ENCODE measurements around the gene HOXB3.

The HOXB3 gene

DNA sequence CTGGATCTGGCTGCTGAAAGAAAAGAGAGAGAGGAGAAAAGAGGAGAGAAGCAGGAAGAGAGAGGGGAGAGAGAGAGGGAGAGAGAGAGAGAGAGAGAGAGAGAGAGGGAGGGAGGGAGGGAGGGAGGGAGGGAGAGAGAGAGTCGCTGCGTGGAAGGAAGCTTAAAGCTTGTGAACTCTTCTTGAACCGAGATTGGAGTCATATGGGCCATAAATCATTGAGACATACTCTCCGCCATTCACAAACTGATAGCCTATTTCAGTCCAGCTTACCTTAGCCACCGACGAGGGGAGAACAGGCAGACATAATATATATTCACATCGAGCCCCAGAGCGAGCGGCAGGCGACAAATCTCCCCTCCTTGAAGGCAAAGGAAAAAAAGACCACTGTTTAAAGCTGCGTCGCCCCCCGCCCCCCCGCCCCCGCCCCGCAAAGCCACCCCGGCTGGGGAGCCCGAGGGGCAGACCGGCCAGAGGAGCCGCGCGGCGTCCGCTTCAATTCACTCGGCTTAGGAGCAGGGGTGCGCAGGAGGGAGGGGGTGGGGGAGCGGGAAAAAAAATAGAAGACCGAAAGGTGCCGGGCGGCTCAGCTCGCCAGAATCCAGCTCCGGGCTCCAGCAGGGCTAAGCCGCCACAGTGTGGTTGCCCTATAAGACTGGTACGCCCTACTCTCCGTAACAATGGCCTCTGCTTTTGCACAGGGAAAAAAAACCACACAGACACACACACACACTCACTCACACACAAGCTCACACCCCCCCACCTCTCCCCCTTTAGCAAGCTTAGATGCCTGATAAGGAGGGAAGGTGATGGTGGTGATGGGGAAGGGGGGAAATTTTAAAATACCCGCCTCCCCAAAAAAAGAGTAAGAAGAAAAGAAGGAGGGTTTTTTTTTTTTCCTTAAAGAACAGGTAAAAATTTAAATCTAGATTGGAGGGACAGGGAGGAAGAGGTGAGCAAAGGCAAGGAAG, 34.5 kb downstream of the HOXB3 start (continued):
- 0 out of 2 replicates have a peak, but pooled peaks have one; percentile 28 for TF ChIP-seq ZNF692 (tag by site-specific recombination; IDR thresholded peaks at IDR 0.05)
- peak; percentile 56 for TF ChIP-seq SP7 (tag by site-specific recombination; IDR thresholded peaks at IDR 0.05)
- TF ChIP-seq, protein P1, sequence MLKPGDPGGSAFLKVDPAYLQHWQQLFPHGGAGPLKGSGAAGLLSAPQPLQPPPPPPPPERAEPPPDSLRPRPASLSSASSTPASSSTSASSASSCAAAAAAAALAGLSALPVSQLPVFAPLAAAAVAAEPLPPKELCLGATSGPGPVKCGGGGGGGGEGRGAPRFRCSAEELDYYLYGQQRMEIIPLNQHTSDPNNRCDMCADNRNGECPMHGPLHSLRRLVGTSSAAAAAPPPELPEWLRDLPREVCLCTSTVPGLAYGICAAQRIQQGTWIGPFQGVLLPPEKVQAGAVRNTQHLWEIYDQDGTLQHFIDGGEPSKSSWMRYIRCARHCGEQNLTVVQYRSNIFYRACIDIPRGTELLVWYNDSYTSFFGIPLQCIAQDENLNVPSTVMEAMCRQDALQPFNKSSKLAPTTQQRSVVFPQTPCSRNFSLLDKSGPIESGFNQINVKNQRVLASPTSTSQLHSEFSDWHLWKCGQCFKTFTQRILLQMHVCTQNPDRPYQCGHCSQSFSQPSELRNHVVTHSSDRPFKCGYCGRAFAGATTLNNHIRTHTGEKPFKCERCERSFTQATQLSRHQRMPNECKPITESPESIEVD (tag by site-specific recombination; IDR thresholded peaks at IDR 0.05): 0 out of 2 replicates have a peak, but pooled peaks have one; percentile 25
- TF ChIP-seq, protein P2, sequence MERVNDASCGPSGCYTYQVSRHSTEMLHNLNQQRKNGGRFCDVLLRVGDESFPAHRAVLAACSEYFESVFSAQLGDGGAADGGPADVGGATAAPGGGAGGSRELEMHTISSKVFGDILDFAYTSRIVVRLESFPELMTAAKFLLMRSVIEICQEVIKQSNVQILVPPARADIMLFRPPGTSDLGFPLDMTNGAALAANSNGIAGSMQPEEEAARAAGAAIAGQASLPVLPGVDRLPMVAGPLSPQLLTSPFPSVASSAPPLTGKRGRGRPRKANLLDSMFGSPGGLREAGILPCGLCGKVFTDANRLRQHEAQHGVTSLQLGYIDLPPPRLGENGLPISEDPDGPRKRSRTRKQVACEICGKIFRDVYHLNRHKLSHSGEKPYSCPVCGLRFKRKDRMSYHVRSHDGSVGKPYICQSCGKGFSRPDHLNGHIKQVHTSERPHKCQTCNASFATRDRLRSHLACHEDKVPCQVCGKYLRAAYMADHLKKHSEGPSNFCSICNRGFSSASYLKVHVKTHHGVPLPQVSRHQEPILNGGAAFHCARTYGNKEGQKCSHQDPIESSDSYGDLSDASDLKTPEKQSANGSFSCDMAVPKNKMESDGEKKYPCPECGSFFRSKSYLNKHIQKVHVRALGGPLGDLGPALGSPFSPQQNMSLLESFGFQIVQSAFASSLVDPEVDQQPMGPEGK (tag by site-specific recombination; IDR thresholded peaks at IDR 0.05): peak; percentile 13
- TF ChIP-seq BCL11B (tag by site-specific recombination; IDR thresholded peaks at IDR 0.05; ENCODE audit: low read depth): peak; percentile 35; the same call in 1 of the 2 replicates
- TF ChIP-seq SP2 (tag by site-specific recombination; IDR thresholded peaks at IDR 0.05): peak; percentile 30; the same call in 1 of the 2 replicates
- TF ChIP-seq ZNF701 (tag by site-specific recombination; IDR thresholded peaks at IDR 0.05): no peak
- TF ChIP-seq ZNF843 (tag by site-specific recombination; IDR thresholded peaks at IDR 0.05): peak; percentile 54; the same call in 1 of the 2 replicates
- TF ChIP-seq REST (tag by site-specific recombination; IDR thresholded peaks at IDR 0.05): no peak
- no peak for TF ChIP-seq ZNF785 (tag by site-specific recombination; IDR thresholded peaks at IDR 0.05)
- TF ChIP-seq, protein P3, sequence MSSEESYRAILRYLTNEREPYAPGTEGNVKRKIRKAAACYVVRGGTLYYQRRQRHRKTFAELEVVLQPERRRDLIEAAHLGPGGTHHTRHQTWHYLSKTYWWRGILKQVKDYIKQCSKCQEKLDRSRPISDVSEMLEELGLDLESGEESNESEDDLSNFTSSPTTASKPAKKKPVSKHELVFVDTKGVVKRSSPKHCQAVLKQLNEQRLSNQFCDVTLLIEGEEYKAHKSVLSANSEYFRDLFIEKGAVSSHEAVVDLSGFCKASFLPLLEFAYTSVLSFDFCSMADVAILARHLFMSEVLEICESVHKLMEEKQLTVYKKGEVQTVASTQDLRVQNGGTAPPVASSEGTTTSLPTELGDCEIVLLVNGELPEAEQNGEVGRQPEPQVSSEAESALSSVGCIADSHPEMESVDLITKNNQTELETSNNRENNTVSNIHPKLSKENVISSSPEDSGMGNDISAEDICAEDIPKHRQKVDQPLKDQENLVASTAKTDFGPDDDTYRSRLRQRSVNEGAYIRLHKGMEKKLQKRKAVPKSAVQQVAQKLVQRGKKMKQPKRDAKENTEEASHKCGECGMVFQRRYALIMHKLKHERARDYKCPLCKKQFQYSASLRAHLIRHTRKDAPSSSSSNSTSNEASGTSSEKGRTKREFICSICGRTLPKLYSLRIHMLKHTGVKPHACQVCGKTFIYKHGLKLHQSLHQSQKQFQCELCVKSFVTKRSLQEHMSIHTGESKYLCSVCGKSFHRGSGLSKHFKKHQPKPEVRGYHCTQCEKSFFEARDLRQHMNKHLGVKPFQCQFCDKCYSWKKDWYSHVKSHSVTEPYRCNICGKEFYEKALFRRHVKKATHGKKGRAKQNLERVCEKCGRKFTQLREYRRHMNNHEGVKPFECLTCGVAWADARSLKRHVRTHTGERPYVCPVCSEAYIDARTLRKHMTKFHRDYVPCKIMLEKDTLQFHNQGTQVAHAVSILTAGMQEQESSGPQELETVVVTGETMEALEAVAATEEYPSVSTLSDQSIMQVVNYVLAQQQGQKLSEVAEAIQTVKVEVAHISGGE (tag by site-specific recombination; conservative IDR thresholded peaks at IDR 0.05; ENCODE audit: low read depth): no peak
- no peak for TF ChIP-seq SCRT2 (tag by site-specific recombination; IDR thresholded peaks at IDR 0.05)
- no peak for TF ChIP-seq ZNF37A (tag by site-specific recombination; IDR thresholded peaks at IDR 0.05)
- TF ChIP-seq KLF16 (tag by site-specific recombination; IDR thresholded peaks at IDR 0.05): peak; percentile 79
- TF ChIP-seq KLF8 (tag by site-specific recombination; IDR thresholded peaks at IDR 0.05): peak; percentile 38; the same call in 1 of the 2 replicates
- TF ChIP-seq ZNF324 (tag by site-specific recombination; IDR thresholded peaks at IDR 0.05): 0 out of 2 replicates have a peak, but pooled peaks have one; percentile 25
- TF ChIP-seq ZNF248 (tag by site-specific recombination; IDR thresholded peaks at IDR 0.05): no peak
- TF ChIP-seq, protein P4, sequence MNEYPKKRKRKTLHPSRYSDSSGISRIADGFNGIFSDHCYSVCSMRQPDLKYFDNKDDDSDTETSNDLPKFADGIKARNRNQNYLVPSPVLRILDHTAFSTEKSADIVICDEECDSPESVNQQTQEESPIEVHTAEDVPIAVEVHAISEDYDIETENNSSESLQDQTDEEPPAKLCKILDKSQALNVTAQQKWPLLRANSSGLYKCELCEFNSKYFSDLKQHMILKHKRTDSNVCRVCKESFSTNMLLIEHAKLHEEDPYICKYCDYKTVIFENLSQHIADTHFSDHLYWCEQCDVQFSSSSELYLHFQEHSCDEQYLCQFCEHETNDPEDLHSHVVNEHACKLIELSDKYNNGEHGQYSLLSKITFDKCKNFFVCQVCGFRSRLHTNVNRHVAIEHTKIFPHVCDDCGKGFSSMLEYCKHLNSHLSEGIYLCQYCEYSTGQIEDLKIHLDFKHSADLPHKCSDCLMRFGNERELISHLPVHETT (tag by site-specific recombination; IDR thresholded peaks at IDR 0.05): no peak
- peak; percentile 43; the same call in 1 of the 2 replicates for TF ChIP-seq PRDM4 (tag by site-specific recombination; IDR thresholded peaks at IDR 0.05)
- no peak for TF ChIP-seq HOXA7 (CRISPR knock-in tag; IDR thresholded peaks at IDR 0.05; ENCODE audit: borderline replicate concordance)
- 0 out of 2 replicates have a peak, but pooled peaks have one; percentile 19 for TF ChIP-seq SP3 (tag by site-specific recombination; IDR thresholded peaks at IDR 0.05)

All from HEK293 (cell line).